ES-I3 (cell line): Measurements from ENCODE around the gene EIF4B.

Source experiments
- H3K36me3 ChIP-seq: 2 replicates; pipeline ENCODE4 v1.6.1; 2013; ENCODE audit warnings: mild to moderate bottlenecking, low read length, control low read depth, moderate library complexity; ENCODE audit not compliant: insufficient read depth
- H3K4me1 ChIP-seq: 2 replicates; pipeline ENCODE4 v1.6.1; 2013; ENCODE audit warnings: mild to moderate bottlenecking, control low read depth, low read length; ENCODE audit not compliant: insufficient read depth
- H3K9ac ChIP-seq: 2 replicates; pipeline ENCODE4 v1.6.1; 2013; ENCODE audit warnings: low read depth, mild to moderate bottlenecking, low read length, moderate library complexity
- H3K9me3 ChIP-seq: 2 replicates; pipeline ENCODE4 v1.6.1; 2013; ENCODE audit warnings: mild to moderate bottlenecking, low read length, moderate library complexity; ENCODE audit not compliant: control insufficient read depth, insufficient read depth

Gene EIF4B

GRCh38 chr12:53071591-53072551 is 65.6 kb downstream of the EIF4B start:
- H3K4me1 ChIP-seq, result peaks cover 39% of the 10 kb centered on the region
- H3K9ac ChIP-seq, result no peak overlapping the region
- H3K9me3 ChIP-seq, result no peaks in the 10 kb centered on the region
- H3K36me3 ChIP-seq, result no peaks in the 10 kb centered on the region; the same call in 1 of the 2 replicates

- Histone ChIP-seq H3K9me3 (no peaks in the 10 kb centered on the region), H3K36me3 (no peaks in the 10 kb centered on the region; the same call in 1 of the 2 replicates), H3K4me1 (peaks cover 31% of the 10 kb centered on the region), H3K9ac (no peak overlapping the region)
Observed at GRCh38 chr12:53073881-53074280, 67.6 kb downstream of the EIF4B start.

GRCh38 chr12:53074283-53074998 is 68.2 kb downstream of the EIF4B start:
- peaks cover 25% of the 10 kb centered on the region for H3K4me1 ChIP-seq
- no peak overlapping the region for H3K9ac ChIP-seq
- no peaks in the 10 kb centered on the region for H3K9me3 ChIP-seq
- no peaks in the 10 kb centered on the region for H3K36me3 ChIP-seq

GRCh38 chr12:53074999-53075370 is 68.7 kb downstream of the EIF4B start:
- H3K9me3 ChIP-seq, result no peaks in the 10 kb centered on the region
- H3K4me1 ChIP-seq, result peaks cover 20% of the 10 kb centered on the region
- no peaks in the 10 kb centered on the region for H3K36me3 ChIP-seq

GRCh38 chr12:53076461-53076860 is 70.2 kb downstream of the EIF4B start:
- Histone ChIP-seq H3K36me3 (no peaks in the 10 kb centered on the region), H3K9me3 (no peaks in the 10 kb centered on the region), H3K4me1 (peaks cover 14% of the 10 kb centered on the region; the same call in 1 of the 2 replicates), H3K9ac (no peak overlapping the region)

More at GRCh38 chr12:53074999-53075370, 68.7 kb downstream of the EIF4B start:
- no peak overlapping the region for H3K9ac ChIP-seq

GRCh38 chr12:53077030-53077429 is 70.8 kb downstream of the EIF4B start:
- Histone ChIP-seq H3K9me3 (no peaks in the 10 kb centered on the region), H3K36me3 (no peaks in the 10 kb centered on the region), H3K9ac (no peak overlapping the region), H3K4me1 (peaks cover 12% of the 10 kb centered on the region; the same call in 1 of the 2 replicates)

GRCh38 chr12:53078425-53079225 is 72.4 kb downstream of the EIF4B start:
- Histone ChIP-seq H3K4me1 (peaks cover 6% of the 10 kb centered on the region; the same call in 1 of the 2 replicates), H3K9me3 (no peaks in the 10 kb centered on the region), H3K9ac (peak overlapping the region; percentile 75), H3K36me3 (no peaks in the 10 kb centered on the region)

- no peaks in the 10 kb centered on the region for H3K36me3 ChIP-seq
- peaks cover 6% of the 10 kb centered on the region; the same call in 1 of the 2 replicates for H3K4me1 ChIP-seq
- H3K9ac ChIP-seq, result peak within 1 kb of the TSS; percentile 75
- H3K9me3 ChIP-seq, result no peaks in the 10 kb centered on the region
Observed at GRCh38 chr12:53079226-53080117, 73.2 kb downstream of the EIF4B start, which contains the start of gene SPRYD3. Gene SPRYD3 (minus strand): TSS chr12:53079390. CDS start chr12:53079333, 57 bp downstream.

GRCh38 chr12:53082637-53083175 is 76.5 kb downstream of the EIF4B start:
- H3K9me3 ChIP-seq, result no peaks in the 10 kb centered on the region
- H3K9ac ChIP-seq, result no peak overlapping the region
- H3K36me3 ChIP-seq, result no peaks in the 10 kb centered on the region
- H3K4me1 ChIP-seq, result peaks cover 6% of the 10 kb centered on the region; the same call in 1 of the 2 replicates

GRCh38 chr12:53086361-53086760 is 80.1 kb downstream of the EIF4B start:
- H3K9ac ChIP-seq, result no peak overlapping the region
- no peaks in the 10 kb centered on the region for H3K4me1 ChIP-seq
- H3K36me3 ChIP-seq, result no peaks in the 10 kb centered on the region
- no peaks in the 10 kb centered on the region for H3K9me3 ChIP-seq

GRCh38 chr12:53090105-53090504 is 83.8 kb downstream of the EIF4B start:
- no peak overlapping the region for H3K9ac ChIP-seq
- no peaks in the 10 kb centered on the region for H3K9me3 ChIP-seq
- peaks cover 3% of the 10 kb centered on the region for H3K4me1 ChIP-seq
- no peaks in the 10 kb centered on the region for H3K36me3 ChIP-seq

GRCh38 chr12:53090554-53090953 is 84.3 kb downstream of the EIF4B start:
- Histone ChIP-seq H3K36me3 (no peaks in the 10 kb centered on the region), H3K4me1 (peaks cover 3% of the 10 kb centered on the region), H3K9ac (no peak overlapping the region), H3K9me3 (no peaks in the 10 kb centered on the region)

GRCh38 chr12:53091756-53092155 is 85.5 kb downstream of the EIF4B start:
- H3K9me3 ChIP-seq, result no peaks in the 10 kb centered on the region
- H3K9ac ChIP-seq, result no peak overlapping the region
- peaks cover 9% of the 10 kb centered on the region for H3K4me1 ChIP-seq
- no peaks in the 10 kb centered on the region for H3K36me3 ChIP-seq
